Common myeloid progenitor, CD34-positive (primary cell): ENCODE data around the gene QRICH1.
A peak's percentile ranks its signal among the peaks of the same experiment; 100 is the strongest.

Experiments
- CTCF ChIA-PET: fragments of 350-600 bp; sonication (Branson Sonifier 250); formaldehyde crosslinking; loops from one replicate; lab custom pipeline; 2021; ENCODE audit warnings: antibody characterized with exemption; lab: Charles Lee
- POLR2A ChIA-PET: fragments of 350-600 bp; sonication (Branson Sonifier 250); formaldehyde crosslinking; loops from one replicate; lab custom pipeline; 2021; ENCODE audit warnings: antibody characterized with exemption; lab: Charles Lee
- DNase-seq, 3 donors: peaks; one replicate each; pipeline versions ENCODE4 v3.0.0 to v3.0.0-alpha.2; 2013
- H3K27ac ChIP-seq, 2 experiments: 1 replicate in 1 of 2; 2 replicates in 1 of 2; pipeline ENCODE4 v1.7.0; 2013; ENCODE audit warnings: inconsistent platforms in 2 of 2, low read length in 2 of 2, mild to moderate bottlenecking in 2 of 2, low read depth in 1 of 2, moderate library complexity in 1 of 2; ENCODE audit not compliant: severe bottlenecking in 2 of 2, insufficient read depth in 1 of 2, poor library complexity in 1 of 2
- H3K27me3 ChIP-seq, 5 experiments: replicated peaks in 2 of 5; 1 replicate in 3 of 5; 2 replicates in 2 of 5; pipeline versions ENCODE4 v1.6.1 to v1.7.0; 2013; ENCODE audit warnings: low read length in 4 of 5, mild to moderate bottlenecking in 2 of 5, moderate library complexity in 2 of 5, inconsistent platforms in 1 of 5; ENCODE audit not compliant: insufficient read depth in 5 of 5, control insufficient read depth in 4 of 5
- H3K36me3 ChIP-seq, 4 experiments: 1 replicate in 2 of 4; 2 replicates in 2 of 4; pipeline versions ENCODE4 v1.6.1 to v1.7.0; 2013; ENCODE audit warnings: low read length in 3 of 4, control low read depth in 1 of 4, mild to moderate bottlenecking in 1 of 4; ENCODE audit not compliant: control insufficient read depth in 4 of 4, insufficient read depth in 4 of 4
- H3K4me1 ChIP-seq, 4 experiments: 1 replicate in 3 of 4; 2 replicates in 1 of 4; pipeline versions ENCODE4 v1.6.1 to v1.7.1; 2013; ENCODE audit warnings: low read length in 3 of 4, mild to moderate bottlenecking in 3 of 4, control low read depth in 1 of 4, inconsistent platforms in 1 of 4, moderate library complexity in 1 of 4; ENCODE audit not compliant: control insufficient read depth in 4 of 4, insufficient read depth in 4 of 4; ENCODE audit errors: control extremely low read depth in 1 of 4
- H3K4me3 ChIP-seq, 7 experiments: 1 replicate in 4 of 7; 2 replicates in 3 of 7; pipeline versions ENCODE4 v1.5.1 to v1.7.0; 2013; ENCODE audit warnings: mild to moderate bottlenecking in 7 of 7, low read length in 6 of 7, moderate library complexity in 6 of 7, inconsistent platforms in 2 of 7, low read depth in 2 of 7, control low read depth in 1 of 7; ENCODE audit not compliant: insufficient read depth in 4 of 7, control insufficient read depth in 1 of 7; ENCODE audit errors: extremely low read depth in 1 of 7
- H3K9me3 ChIP-seq, 5 experiments: 1 replicate in 4 of 5; 2 replicates in 1 of 5; pipeline versions ENCODE4 v1.6.1 to v1.7.1; 2013; ENCODE audit warnings: low read length in 4 of 5, mild to moderate bottlenecking in 2 of 5, inconsistent platforms in 1 of 5, low read depth in 1 of 5, moderate library complexity in 1 of 5; ENCODE audit not compliant: control insufficient read depth in 4 of 5, insufficient read depth in 2 of 5; ENCODE audit errors: control extremely low read depth in 1 of 5
- WGBS: methylation state at CpG from one replicate; pipeline ENCODE4 v1.1.5; 2013; ENCODE audit not compliant: insufficient coverage; 5-methylcytosine and 5-hydroxymethylcytosine counted together

QRICH1 gene

GRCh38 chr3:49108346-49108745, 14.5 kb upstream of the QRICH1 start:
- Histone ChIP-seq H3K4me3 (no peak overlapping the region), H3K27ac (no peak overlapping the region), H3K4me1 (peaks cover 3 to 22% (median 19%) of the 10 kb centered on the region in 4 experiments), H3K36me3 (peaks cover 0 to 65% (median 47%) of the 10 kb centered on the region in 4 experiments), H3K27me3 (no peaks in the 10 kb centered on the region), H3K9me3 (no peaks in the 10 kb centered on the region)
- ChIA-PET CTCF (interaction anchor here (7.2 kb wide), 1 partner anchor 13 kb away, joined by 41 read pairs; the partner anchor contains the start of gene QRICH1), POLR2A (no interaction called here)
- DNase-seq = no peak
- WGBS = 92% methylated on average over 8 of the region's 14 CpGs

- peak within 1 kb of the TSS; percentile 83 to 97 (median 91) for H3K4me3 ChIP-seq
- H3K9me3 ChIP-seq = no peaks in the 10 kb centered on the region
- ChIA-PET POLR2A (interaction anchor here (0.9 to 2.2 kb wide), 3 partner anchors 11 to 83 kb away, joined by 4 to 7 read pairs (median 6); partner anchors contain the start of genes NDUFAF3 and QRICH1), CTCF (interaction anchor here (1.3 to 7.2 kb wide), 2 partner anchors 10 to 15 kb away, joined by 4 to 41 read pairs; partner anchors contain the start of genes QRICH1 and USP19)
- no peaks in the 10 kb centered on the region for H3K27me3 ChIP-seq
- H3K27ac ChIP-seq = peak within 1 kb of the TSS; percentile 68 to 84
- peaks cover 3 to 27% (median 21%) of the 10 kb centered on the region in 4 experiments for H3K4me1 ChIP-seq
- peaks cover 3 to 64% (median 37%) of the 10 kb centered on the region in 4 experiments for H3K36me3 ChIP-seq
- WGBS = 4% methylated on average over 33 of the region's 50 CpGs
- peak; percentile 83 to 89 (median 88) for DNase-seq
Measured at GRCh38 chr3:49104427-49105291, 10.8 kb upstream of the QRICH1 start, which contains the start of gene QARS1. QARS1 (minus strand) TSS chr3:49104757; CDS start chr3:49104733, 24 bp downstream.

- Histone ChIP-seq H3K36me3 (peaks cover 6 to 64% (median 39%) of the 10 kb centered on the region in 4 experiments), H3K27me3 (no peaks in the 10 kb centered on the region), H3K4me3 (peak overlapping the region; percentile 83 to 97 (median 91)), H3K9me3 (no peaks in the 10 kb centered on the region), H3K4me1 (peaks cover 3 to 27% (median 21%) of the 10 kb centered on the region in 4 experiments), H3K27ac (peak overlapping the region; percentile 68 to 84)
- 0% methylated on average over 2 of the region's 8 CpGs for WGBS
- CTCF ChIA-PET = interaction anchor here (1.3 to 7.2 kb wide), 2 partner anchors 9 to 16 kb away, joined by 4 to 41 read pairs; partner anchors contain the start of genes QRICH1 and USP19
- POLR2A ChIA-PET = interaction anchor here (0.9 to 2.2 kb wide), 3 partner anchors 10 to 83 kb away, joined by 4 to 7 read pairs (median 6); partner anchors contain the start of genes NDUFAF3 and QRICH1
- no peak for DNase-seq
Measured at GRCh38 chr3:49104052-49104426, 10.2 kb upstream of the QRICH1 start.

GRCh38 chr3:49100046-49100615, 6.3 kb upstream of the QRICH1 start:
- CTCF ChIA-PET = interaction anchor here (0.7 to 1.4 kb wide), 4 partner anchors 16 to 115 kb away, joined by 3 to 4 read pairs (median 3); partner anchors contain the start of gene USP19
- POLR2A ChIA-PET = no interaction called here
- Histone ChIP-seq H3K36me3 (peaks cover 6 to 65% (median 49%) of the 10 kb centered on the region in 4 experiments), H3K4me1 (peaks cover 0 to 21% (median 14%) of the 10 kb centered on the region in 4 experiments), H3K27me3 (no peaks in the 10 kb centered on the region), H3K4me3 (no peak overlapping the region), H3K27ac (no peak overlapping the region), H3K9me3 (no peaks in the 10 kb centered on the region)
- 95% methylated on average over 11 of the region's 11 CpGs for WGBS
- no peak for DNase-seq

GRCh38 chr3:49098910-49099630, 5.2 kb upstream of the QRICH1 start:
- H3K4me1 ChIP-seq = peaks cover 0 to 20% (median 18%) of the 10 kb centered on the region in 4 experiments
- peaks cover 6 to 65% (median 49%) of the 10 kb centered on the region in 4 experiments for H3K36me3 ChIP-seq
- H3K27me3 ChIP-seq = no peaks in the 10 kb centered on the region
- DNase-seq = no peak
- no peak overlapping the region for H3K27ac ChIP-seq
- POLR2A ChIA-PET = no interaction called here
- H3K9me3 ChIP-seq = no peaks in the 10 kb centered on the region
- WGBS = 95% methylated on average over 8 of the region's 13 CpGs
- H3K4me3 ChIP-seq = no peak overlapping the region
- CTCF ChIA-PET = interaction anchor here (1.4 kb wide), 1 partner anchor 114 kb away, joined by 3 read pairs; no protein-coding TSS in a partner anchor

- Histone ChIP-seq H3K4me1 (peaks cover 0 to 14% (median 12%) of the 10 kb centered on the region in 4 experiments), H3K9me3 (no peaks in the 10 kb centered on the region), H3K4me3 (no peak overlapping the region), H3K27ac (no peak overlapping the region), H3K36me3 (peaks cover 6 to 65% (median 49%) of the 10 kb centered on the region in 4 experiments), H3K27me3 (no peaks in the 10 kb centered on the region)
- WGBS = 71% methylated on average over 3 of the region's 5 CpGs
- no peak for DNase-seq
- POLR2A ChIA-PET = no interaction called here
- CTCF ChIA-PET = no interaction called here
Measured at GRCh38 chr3:49098429-49098828, 4.6 kb upstream of the QRICH1 start.
